ENCODE data around the gene C1orf105.

C1orf105 gene

DNA sequence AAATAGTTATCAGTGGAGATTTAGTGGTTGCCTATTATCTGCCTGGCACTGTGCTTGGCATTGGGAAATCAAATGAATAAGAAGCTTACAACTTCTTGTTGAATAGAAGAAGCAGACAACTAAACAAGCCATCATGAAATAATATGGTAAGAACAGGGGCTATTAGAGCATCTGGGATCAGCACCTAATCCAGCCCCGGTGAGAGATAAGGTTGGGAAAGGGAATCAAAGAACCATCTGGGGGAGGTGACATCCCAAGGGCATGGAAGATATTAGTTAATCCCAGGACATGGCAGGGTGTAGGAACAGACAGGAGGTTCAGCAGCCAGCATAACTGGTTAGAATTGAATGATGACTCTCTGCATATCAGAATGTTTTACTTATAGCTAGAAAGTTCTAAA lies 76.2 kb downstream of the C1orf105 start:
- no peak for DNase-seq

DNA sequence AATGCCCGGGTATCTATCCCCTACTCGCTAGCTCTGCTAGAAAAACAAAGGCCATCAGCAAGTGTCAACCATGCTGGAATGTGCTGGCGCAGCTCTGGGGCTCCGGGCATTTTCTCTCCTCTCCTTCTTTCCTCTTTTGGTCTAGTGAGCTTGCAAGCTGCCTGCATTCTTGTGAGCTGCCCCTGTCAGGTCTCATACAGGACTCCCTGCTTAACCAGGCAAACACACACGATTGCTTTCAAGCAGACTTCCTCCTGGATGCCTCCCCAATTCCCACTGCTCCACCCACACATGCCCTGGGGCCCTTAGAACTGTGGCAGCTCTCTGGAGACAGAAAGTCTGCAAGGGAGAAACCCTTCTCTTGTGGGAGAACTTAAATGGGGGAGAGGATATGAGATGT lies 76.7 kb downstream of the C1orf105 start:
- no peak for DNase-seq

DNA sequence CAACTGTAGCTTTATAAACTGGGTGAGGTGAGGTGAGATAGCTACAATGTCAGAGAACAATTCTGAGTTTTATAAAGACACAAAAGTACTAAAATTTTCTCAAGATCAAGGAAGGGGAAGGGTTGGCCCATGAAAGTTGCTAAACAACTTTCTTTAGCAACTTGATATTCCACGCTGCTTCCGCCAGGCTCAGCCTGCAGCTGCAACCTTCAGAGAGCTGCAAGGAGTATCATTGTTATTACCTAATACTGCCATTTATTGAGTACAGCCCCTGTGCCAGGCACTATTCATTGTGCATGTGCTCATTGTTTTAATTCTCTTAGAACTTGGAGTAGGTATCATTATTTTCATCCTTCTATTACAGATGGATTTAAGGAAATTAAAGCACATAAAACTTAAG lies 78.4 kb downstream of the C1orf105 start:
- no peak for DNase-seq

DNA sequence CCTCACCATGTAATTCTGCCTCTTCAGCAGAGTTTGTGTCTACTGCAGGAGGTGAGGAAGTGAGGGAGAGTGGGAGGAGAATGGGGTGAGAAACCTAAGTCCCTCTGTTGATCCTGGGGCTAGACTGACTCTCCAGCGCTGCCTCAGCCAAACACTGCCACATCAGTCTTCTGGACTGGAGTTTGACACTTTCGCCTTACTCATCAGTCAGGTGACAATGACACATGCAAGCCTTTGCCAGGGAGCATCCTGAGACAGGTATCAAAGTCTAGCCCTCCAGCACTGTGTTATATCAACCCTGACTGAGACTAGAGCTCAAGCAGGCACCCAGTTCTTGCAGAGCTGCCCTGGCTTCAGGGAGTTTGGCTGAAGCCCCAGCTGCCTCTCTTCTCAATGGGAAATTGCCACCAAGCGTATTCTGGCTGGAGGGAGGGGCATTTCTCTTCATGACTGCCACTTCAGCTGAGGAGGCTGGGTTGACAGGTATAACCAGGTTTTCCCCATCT lies 79.2 kb downstream of the C1orf105 start:
- DNase-seq = no peak

DNA sequence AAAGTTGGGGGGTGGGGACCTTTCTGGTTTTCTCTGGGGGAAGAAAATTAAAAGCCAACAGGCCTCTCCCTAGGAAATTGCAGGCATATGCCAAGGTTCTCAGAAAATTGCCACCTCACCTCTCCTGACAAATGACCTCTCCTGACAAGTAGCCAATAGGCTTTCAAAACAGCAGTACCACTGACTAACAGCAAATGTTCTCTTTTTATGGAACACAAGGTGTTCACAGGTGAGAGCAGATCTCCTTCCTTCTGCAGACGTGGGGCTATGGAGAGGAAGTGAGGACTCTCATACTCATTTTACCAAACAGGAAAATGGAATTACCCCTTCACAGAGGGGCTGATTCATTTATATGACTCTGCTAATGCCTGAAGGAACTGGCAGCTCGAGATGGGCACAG lies 79.7 kb downstream of the C1orf105 start:
- DNase-seq = no peak

DNA sequence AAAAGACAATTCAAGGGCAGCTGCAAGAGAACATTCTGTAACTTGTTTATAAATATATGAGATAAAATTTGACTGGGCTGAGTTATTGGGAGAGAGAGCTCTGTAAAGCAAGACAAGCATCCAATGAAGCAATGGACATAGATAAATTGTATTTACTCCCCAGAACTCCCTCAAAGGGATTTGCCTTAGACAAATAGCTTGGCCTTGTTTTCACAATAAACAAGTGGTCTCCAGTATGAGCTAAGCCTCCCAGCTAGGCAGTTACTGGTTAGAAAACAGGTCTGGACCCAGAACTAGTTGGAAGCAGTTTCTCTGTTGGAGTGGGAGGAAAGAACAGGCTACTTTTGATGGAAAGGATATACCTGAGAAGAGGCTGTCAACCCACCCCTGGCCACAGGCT lies 87.3 kb downstream of the C1orf105 start:
- DNase-seq = no peak

DNA sequence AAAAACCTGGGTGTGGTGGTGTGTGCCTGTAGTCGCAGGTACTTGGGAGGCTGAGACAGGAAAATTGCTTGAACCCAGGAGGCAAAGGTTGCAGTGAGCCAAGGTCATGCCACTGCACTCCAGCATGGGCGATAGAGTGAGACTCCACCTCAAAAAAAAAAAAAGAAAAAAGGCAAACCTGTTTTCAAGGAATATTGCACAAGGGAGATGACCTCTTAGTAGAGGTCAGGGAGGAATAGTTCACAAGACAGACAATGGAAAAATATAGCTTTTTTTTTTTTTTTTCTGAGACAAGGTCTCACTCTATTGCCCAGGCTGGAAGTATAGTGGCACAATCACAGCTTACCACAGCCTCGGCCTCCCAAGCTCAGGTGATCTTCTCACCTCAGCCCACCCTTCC lies 90.0 kb downstream of the C1orf105 start:
- no peak for DNase-seq

DNA sequence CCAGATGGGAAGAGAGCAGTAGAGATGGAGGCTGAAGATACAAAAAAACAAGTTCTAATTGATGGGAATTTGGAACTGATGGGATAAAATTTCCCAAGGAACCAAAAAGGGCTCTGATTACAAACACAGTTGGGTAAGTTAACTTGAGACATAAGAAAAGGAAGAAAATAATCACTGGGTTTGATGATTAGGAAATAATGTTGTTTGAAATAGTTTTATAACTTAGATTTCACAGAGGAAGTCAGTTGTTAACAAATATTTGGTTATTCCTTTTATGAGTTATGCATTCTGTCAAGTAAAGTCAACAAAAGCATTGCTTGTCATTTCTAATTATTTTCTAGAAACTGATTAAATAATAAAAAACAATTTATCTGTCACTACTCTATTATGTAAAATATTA lies 92.1 kb downstream of the C1orf105 start:
- DNase-seq = no peak

DNA sequence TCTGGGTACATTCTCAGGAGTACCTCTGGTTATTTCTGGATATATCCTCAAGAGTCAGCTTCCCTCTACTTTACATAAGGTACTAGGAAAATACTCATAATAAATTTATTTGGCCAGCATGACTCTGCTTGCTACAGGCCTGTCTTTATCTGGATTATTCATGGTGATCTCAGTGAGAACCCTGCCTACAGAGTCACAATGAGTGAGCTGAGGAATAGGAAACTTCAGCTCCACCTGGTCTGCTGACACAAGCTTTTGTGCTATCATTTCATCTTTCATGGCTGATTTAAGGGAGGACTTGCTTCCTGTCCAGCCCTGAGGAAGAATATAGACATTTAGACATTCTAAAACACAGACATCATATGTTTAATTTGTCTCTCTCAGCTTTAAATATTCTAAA lies 93.0 kb downstream of the C1orf105 start:
- no peak for DNase-seq

DNA sequence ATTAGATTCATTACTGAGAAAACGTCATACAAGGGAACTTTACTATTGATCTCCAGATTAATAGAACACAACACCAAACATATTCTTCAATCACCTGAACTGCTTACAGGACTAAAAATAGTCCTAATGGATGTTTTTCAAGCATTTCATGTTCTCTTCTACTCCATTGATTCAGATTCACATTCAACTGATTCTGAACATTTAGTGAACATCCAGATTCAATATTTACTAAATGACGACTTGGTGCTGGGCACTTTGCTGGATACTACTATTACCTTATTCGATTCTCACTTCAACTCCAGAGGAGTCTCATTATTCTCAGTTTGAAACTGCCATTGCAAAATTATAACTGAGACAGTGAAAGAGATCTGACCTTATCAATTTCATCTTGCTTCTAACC lies 93.6 kb downstream of the C1orf105 start:
- DNase-seq = no peak

DNA sequence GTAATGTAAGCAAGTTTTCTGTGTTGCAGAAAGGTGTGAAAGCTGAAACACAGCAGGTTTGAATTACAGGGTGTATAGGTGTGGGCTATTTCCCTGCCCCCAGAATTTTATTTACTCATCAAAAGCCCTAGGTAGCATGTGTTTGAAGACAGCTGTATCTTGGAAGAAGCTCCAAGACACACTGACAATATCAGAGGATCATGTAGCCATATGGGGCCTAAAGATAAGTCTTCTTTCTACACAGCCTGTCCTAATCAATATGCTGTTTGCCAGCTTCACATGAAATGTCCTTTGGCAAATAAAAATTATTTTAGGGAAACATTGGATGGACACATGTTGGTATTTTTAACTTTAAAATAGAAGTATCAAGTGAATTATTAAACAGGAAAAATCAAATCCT lies 95.0 kb downstream of the C1orf105 start:
- no peak for DNase-seq

DNA sequence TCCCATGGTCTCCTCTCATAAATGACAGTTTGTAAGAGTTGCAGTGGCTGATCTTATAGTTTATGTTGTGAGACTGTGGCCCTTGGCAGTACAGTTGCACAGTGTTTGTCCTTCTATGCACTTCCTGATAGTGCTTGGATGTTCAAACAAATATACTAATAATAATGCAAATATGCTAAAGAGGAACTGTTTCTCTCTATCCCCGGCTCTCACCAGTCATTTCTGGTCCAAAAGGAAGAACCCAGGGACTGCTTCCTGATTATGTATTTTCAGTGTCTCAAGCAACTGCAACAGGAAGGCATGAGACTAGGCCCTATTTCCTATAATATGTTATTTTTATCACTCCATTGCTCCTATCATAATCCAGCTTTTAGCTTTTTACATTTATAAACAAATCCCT lies 95.4 kb downstream of the C1orf105 start:
- no peak for DNase-seq

DNA sequence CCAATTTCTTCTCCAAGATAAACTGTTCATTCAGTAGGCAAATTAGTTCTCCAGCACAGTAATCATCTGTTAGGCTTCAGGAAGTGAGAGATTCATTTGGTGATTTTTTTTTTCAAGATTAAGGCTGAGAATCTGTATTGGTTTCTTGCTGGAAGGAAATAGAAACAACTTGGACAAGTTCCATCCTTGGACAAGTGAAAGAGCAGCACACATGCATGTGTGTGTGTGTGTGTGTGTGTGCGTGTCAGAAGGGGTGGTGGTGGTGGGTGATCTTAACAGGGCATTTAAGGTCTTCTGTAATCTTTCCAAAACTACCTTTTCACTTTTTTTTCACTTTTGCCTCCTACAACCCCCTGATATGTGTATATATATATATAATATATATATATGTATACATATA lies 96.6 kb downstream of the C1orf105 start:
- no peak for DNase-seq

DNA sequence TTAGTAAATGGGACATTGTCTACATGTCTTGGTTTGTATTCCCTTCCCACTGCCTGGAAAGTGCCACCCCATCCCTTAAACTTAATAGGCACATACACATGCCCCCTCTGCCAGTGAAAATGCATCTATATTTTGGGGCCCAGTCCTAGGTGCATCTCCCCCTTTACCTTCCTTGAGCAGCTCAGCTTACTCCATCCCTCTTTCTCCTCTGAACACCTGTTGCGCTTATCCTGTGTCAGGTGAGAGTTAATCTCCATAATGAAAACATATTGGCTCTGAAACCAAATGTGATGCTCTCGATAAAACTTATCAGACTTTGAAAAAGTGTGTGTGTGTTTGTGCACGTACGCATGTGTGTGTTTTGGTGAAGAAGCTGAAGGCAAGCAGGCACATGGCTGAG lies 97.1 kb downstream of the C1orf105 start:
- DNase-seq = no peak
